IPS-15b (cell line): ENCODE results near the gene HPSE2.
"Not testable (repeated sequence)": the region's sequence is repeated elsewhere in the genome, so short reads cannot be mapped to it uniquely, and the experiment has no call there.

Experiments
- H3K27me3 ChIP-seq: one replicate; pipeline ENCODE4 v1.6.1; 2013; ENCODE audit warnings: low read length; ENCODE audit not compliant: control insufficient read depth, insufficient read depth
- H3K36me3 ChIP-seq: one replicate; pipeline ENCODE4 v1.6.1; 2013; ENCODE audit warnings: low read length; ENCODE audit not compliant: control insufficient read depth, insufficient read depth
- H3K4me1 ChIP-seq: one replicate; pipeline ENCODE4 v1.6.1; 2013; ENCODE audit warnings: mild to moderate bottlenecking, low read length; ENCODE audit not compliant: control insufficient read depth, insufficient read depth
- H3K4me3 ChIP-seq: one replicate; pipeline ENCODE4 v1.5.1; 2013; ENCODE audit warnings: low read depth, low read length
- H3K9ac ChIP-seq: one replicate; pipeline ENCODE4 v1.6.1; 2013; ENCODE audit warnings: low read depth, mild to moderate bottlenecking, low read length
- H3K9me3 ChIP-seq: one replicate; pipeline ENCODE4 v1.6.1; 2013; ENCODE audit warnings: mild to moderate bottlenecking, low read length; ENCODE audit not compliant: control insufficient read depth, insufficient read depth

HPSE2 gene

GRCh38 chr10:99235658-99236626, at the start of gene HPSE2:
HPSE2 (minus strand) TSS chr10:99235852.
- peak within 1 kb of the TSS; percentile 64 for H3K4me3 ChIP-seq
- peaks cover 84% of the 10 kb centered on the region for H3K27me3 ChIP-seq
- H3K9me3 ChIP-seq = no peaks in the 10 kb centered on the region
- peaks cover 13% of the 10 kb centered on the region for H3K4me1 ChIP-seq
- H3K36me3 ChIP-seq = no peaks in the 10 kb centered on the region
- H3K9ac ChIP-seq = no peak within 1 kb of the TSS

DNA sequence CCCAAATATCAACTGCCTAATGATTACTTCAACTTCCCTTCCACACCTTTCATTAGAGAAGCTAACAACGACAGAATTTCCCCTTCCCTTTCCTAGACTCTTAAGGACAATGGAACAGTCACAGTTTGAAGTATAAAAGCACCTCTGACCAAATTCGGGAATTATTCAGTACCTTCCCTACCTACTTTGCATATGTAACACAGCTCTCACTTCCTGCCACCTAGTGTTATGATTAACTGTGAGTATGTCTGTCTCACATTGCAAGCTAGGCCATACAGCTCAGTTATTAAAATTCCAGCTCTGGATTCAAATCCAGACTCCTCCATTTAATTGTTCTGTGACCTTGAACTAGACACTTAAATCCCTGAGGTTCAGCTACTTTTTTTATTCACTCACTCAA, 44.8 kb upstream of the HPSE2 start:
- H3K27me3 ChIP-seq = no peaks in the 10 kb centered on the region
- H3K36me3 ChIP-seq = no peaks in the 10 kb centered on the region
- H3K9ac ChIP-seq = no peak overlapping the region
- H3K4me1 ChIP-seq = peaks cover 4% of the 10 kb centered on the region
- H3K9me3 ChIP-seq = no peaks in the 10 kb centered on the region
- no peak overlapping the region for H3K4me3 ChIP-seq

GRCh38 chr10:99279626-99280111, 44.0 kb upstream of the HPSE2 start:
- H3K36me3 ChIP-seq = no peaks in the 10 kb centered on the region
- no peaks in the 10 kb centered on the region for H3K27me3 ChIP-seq
- peaks cover 4% of the 10 kb centered on the region for H3K4me1 ChIP-seq
- H3K9me3 ChIP-seq = no peaks in the 10 kb centered on the region
- H3K4me3 ChIP-seq = no peak overlapping the region
- no peak overlapping the region for H3K9ac ChIP-seq

- H3K4me3 ChIP-seq = no peak overlapping the region
- H3K9ac ChIP-seq = no peak overlapping the region
- H3K9me3 ChIP-seq = no peaks in the 10 kb centered on the region
- H3K36me3 ChIP-seq = no peaks in the 10 kb centered on the region
- no peaks in the 10 kb centered on the region for H3K27me3 ChIP-seq
- peaks cover 4% of the 10 kb centered on the region for H3K4me1 ChIP-seq
These were observed 41.3 kb upstream of the HPSE2 start for GRCh38 chr10:99276848-99277486.

- no peak overlapping the region for H3K4me3 ChIP-seq
- no peaks in the 10 kb centered on the region for H3K36me3 ChIP-seq
- H3K27me3 ChIP-seq = no peaks in the 10 kb centered on the region
- H3K4me1 ChIP-seq = no peaks in the 10 kb centered on the region
- H3K9me3 ChIP-seq = no peaks in the 10 kb centered on the region
- no peak overlapping the region for H3K9ac ChIP-seq
These were observed 30.7 kb upstream of the HPSE2 start for GRCh38 chr10:99266383-99266782.

DNA sequence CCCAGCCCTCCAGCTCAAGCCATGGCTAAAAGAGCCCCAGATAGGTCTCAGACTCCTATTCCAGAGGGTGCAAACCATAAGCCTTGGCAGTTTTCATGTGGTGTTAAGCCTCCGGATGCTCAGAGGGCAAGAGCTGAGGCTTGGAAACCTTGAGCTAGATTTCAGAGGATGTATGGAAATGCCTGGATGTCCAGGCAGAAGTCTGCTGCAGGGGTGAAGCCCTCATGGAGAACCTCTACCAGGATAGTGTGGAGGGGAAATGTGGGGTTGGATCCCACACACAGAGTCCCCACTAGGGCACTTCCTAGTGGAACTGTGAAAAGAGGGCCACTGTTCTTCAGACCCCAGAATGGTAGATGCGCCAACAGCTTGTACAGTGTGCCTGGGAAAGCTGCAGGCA, 13.2 kb upstream of the HPSE2 start:
- H3K27me3 ChIP-seq = no peaks in the 10 kb centered on the region
- no peaks in the 10 kb centered on the region for H3K36me3 ChIP-seq
- peaks cover 6% of the 10 kb centered on the region for H3K9me3 ChIP-seq
- no peak overlapping the region for H3K9ac ChIP-seq
- no peak overlapping the region for H3K4me3 ChIP-seq
- no peaks in the 10 kb centered on the region for H3K4me1 ChIP-seq

DNA sequence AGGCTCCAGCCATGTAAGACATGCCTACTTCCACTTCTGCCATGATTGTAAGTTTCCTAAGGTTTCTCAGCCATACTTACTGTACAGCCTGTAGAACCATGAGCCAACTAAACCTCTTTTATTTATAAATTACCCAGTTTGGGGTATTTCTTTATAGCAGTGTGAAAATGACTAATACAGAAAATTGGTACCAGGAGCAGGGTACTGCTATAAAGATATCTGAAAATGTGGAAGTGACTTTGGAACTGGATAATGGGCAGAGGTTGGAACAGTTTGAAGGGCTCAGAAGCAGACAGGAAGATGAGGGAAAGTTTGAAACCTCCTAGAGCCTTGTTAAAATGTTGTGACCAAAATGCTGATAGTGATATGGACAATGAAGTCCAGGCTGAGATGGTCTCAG, 12.2 kb upstream of the HPSE2 start:
- H3K4me3 ChIP-seq, H3K27me3 ChIP-seq, H3K4me1 ChIP-seq, H3K36me3 ChIP-seq, H3K9me3 ChIP-seq, H3K9ac ChIP-seq: not testable (repeated sequence)

DNA sequence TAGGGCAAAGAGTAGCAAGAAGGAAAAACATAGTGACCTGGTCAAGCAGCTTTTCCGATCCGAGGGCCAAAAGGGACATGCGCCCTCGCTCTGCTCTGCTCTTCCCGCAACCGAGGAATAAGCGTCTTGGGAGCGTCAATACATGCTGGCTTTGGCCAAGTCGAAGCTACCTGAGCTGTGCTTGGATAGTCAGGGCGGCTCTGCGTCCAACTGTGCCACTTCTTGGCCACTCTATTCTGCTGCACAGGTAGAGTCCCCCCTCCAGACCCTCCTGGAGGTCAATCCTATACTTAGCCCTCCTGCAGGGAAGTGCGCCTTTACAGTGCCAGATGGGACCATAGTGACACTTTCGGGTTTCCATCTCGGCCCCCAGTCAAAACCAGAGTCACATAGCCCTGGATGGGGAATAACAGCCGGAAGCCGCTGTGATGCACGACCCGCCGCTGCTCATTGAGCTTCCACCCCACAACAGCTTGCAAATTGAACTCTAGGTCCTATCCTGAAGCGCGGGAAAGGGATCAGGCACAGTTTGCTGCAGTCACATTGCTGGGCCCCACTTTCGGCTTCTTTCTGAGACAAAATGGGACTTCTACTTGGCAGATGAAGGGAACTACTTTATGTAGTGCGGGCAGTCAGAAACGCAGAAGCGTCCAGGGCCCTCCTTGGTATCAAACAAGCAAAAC, 1.1 kb upstream of the HPSE2 start:
- Histone ChIP-seq H3K4me3 (peak overlapping the region; percentile 64), H3K9ac (no peak overlapping the region), H3K4me1 (peaks cover 13% of the 10 kb centered on the region), H3K9me3 (no peaks in the 10 kb centered on the region), H3K27me3 (peaks cover 76% of the 10 kb centered on the region), H3K36me3 (no peaks in the 10 kb centered on the region)

- no peak overlapping the region for H3K9ac ChIP-seq
- peaks cover 89% of the 10 kb centered on the region for H3K27me3 ChIP-seq
- peaks cover 13% of the 10 kb centered on the region for H3K4me1 ChIP-seq
- H3K36me3 ChIP-seq = no peaks in the 10 kb centered on the region
- peak overlapping the region; percentile 64 for H3K4me3 ChIP-seq
- no peaks in the 10 kb centered on the region for H3K9me3 ChIP-seq
These were observed 628 bp downstream of the HPSE2 start for GRCh38 chr10:99234791-99235657.

DNA sequence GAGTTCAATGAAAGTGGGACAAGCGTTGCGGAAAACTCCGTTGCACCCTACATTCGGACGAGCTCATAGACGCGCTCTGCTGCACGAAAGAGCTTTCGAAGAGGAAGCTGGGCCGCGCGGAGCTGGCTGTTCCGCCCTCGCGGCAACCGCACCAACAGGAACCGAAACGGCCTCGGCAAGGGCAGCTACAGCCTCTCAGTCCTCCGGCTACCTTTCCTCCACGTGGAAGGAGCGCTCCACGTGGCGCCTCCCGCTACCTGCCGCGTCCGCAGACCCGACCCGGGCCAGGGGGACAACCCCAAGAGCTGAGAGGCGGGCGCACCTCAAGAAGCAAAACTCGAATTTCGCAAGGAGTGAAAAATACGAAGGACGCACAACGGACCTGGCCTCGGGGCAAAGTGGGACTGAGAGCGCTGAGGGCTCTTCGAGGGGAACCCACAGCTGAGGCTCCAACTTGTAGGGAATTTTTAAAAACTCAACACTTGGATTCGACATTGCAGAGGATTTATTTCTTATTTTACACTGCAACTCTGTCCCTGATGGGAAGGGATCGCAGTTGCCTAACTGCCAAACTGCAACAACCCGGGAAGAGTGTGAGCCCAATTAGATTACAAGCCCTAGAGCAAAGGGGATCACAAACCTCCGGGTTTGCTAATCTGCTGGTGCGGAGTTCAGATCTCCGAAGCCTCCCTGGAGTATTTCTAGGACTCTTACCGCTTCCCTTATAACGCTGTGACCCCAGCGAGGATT, 1.4 kb downstream of the HPSE2 start:
- Histone ChIP-seq H3K9me3 (no peaks in the 10 kb centered on the region), H3K36me3 (no peaks in the 10 kb centered on the region), H3K4me1 (peaks cover 13% of the 10 kb centered on the region), H3K9ac (peak overlapping the region; percentile 42), H3K4me3 (peak overlapping the region; percentile 64), H3K27me3 (peaks cover 98% of the 10 kb centered on the region)
